GM18498 (cell line): ENCODE data around the gene THOC6.

Source experiments
- ATAC-seq: cut with Tn5 transposase; IDR thresholded peaks from one replicate; pipeline ENCODE4 v1.9.1; 2021; ENCODE audit warnings: mild to moderate bottlenecking, moderate library complexity; ENCODE audit not compliant: unreplicated experiment

THOC6 gene

DNA sequence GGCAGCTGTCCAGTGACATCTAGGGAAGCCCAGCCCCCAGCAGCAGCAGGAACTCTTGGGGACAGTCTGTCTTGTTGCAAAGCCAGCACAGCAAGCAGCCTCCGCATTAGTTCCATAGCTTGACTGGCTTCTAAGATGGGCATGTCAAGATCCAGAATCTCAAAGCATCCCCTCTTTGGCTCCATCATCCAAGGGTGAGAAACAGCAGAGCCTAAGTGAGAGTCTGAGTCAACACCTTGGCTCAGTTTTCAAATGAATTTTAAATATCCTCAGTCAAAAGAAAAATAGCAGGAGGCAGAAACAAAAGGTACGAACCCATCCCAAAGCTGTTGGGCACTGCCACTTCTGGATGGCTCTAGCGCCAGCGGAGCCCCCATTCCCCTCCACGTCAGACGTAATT is 8.9 kb upstream of the THOC6 start:
- no peak for ATAC-seq

DNA sequence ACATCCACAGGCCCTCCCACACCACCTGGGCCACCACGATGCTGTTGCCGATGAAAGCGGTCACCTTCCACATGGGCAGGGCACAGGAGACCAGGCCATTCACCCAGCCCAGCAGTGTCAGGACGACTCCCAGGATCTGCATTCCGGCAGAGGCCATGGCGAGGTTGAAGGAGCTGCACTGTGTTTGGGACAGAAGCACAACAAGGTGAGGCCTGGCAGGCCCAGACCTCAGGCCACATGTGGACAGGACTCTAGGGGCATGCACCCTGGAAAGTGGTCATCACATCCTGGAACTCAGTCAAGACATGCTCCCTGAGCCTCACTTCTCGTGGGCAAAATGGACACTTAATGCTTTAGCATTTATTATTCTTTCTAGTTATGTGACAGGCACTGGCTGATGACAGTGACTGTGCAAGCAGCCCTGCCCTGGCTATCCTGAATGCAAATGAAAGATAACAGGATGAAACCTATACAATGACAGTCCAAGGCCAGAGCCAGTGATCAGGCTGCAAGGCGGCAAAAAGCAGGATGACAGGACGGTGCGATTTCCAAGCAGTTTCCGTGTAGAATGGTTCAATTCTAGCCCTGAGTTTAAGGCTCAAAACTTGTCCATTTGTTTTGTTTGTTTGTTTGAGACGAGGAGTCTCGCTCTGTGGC is 7.8 kb upstream of the THOC6 start:
- ATAC-seq, result no peak

DNA sequence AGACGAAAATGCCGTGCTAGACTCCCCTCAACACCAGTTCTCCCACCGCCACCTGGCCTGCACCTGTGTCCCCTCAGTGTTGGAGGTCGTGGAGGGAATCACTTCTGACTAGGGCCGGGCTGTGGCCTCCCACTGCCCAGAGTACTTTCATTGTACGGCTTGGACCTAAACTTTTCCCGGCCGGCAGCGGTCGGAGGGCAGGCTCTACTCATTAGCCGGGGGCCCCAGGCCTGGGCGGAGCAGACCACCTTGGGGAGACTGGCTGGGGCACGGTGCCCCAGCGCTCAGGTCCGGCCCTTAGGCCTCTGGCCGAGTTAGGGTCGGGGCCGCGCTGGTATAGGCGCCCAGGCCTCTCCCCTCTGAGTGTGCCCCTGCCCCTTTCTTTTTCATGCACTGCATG is 6.5 kb upstream of the THOC6 start:
- no peak for ATAC-seq

DNA sequence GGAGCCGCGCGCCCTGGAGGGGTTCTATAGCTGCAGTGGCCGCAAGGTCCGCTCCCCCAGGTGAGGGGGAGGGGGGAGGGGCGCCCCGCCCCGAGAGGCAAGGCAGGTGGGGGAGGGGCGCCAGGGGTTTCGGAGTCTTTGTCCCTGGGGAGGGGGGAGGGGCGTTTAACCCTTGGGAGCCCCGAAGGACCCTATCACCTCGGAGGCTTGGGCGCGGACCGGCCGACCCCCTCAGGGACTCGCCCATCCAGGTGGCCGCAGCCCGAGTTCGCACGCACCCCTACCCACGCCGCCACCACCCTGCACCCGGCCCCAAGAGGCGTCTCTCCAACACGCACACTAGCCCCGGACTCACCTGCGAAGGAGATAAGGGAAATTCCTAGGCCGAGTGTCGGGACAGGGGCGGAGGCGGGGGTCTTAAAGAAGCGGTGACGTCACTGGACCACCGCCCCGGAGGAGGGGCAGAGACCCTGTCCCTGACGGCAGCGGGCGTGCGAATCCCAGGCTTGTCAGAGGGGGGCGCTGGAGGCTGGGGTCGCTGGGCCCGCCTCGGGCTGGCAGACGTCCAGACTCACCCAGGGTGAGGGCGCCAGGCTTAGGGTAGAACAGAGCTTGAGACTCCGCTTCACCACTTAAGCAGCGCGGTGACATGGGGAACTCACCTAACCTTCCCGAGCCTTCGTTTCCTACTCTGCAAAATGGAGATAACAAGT is 5.9 kb upstream of the THOC6 start, which contains the start of gene CLDN6:
Gene CLDN6 (minus strand): TSS at position 390 of the 713 bp plus-strand sequence. CDS start 2,162 bp downstream, outside the sequence.
- ATAC-seq, result no peak

DNA sequence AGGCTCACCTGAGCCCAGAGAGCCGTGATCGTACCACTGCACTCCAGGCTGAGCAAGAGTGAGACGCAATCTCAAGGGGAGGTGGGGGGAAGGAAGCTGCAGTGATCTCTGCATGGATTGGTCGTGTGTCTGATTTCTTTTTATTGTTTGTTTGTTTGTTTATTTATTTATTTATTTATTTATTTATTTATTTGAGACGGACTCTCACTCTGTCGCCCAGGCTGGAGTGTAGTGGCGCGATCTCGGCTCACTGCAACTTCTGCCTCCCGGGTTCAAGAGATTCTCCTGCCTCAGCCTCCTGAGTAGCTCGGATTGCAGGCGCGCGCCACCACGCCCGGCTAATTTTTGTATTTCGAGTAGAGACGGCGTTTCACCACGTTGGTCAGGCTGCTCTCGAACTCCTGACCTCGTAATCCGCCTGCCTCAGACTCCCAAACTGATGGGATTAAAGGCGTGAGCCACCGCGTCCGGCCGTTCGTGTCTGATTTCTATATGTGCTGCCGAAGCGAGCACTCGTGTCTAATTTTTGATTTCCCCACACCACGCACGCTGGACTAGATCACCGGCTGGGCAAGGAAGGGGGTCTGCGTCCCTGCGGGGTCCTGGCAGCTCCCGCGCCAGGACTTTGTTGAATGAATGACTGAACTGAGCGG is 4.1 kb upstream of the THOC6 start:
- no peak for ATAC-seq

DNA sequence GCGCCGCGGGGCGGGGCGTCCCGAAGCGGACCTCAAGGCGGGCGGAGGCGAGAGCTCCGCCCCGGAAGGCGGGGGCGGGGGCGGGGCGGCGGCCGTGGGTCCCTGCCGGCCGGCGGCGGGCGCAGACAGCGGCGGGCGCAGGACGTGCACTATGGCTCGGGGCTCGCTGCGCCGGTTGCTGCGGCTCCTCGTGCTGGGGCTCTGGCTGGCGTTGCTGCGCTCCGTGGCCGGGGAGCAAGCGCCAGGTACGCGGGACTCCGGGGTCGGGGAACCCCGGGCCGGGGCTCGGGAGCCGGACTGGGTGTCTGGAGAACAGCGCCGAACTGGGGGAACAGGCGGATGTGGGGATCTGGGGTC is 3.6 kb upstream of the THOC6 start, which contains the start of gene TNFRSF12A:
Gene TNFRSF12A (plus strand): TSS at position 122 of the 357 bp plus-strand sequence. CDS start 30 bp downstream, at position 152.
- no peak for ATAC-seq

DNA sequence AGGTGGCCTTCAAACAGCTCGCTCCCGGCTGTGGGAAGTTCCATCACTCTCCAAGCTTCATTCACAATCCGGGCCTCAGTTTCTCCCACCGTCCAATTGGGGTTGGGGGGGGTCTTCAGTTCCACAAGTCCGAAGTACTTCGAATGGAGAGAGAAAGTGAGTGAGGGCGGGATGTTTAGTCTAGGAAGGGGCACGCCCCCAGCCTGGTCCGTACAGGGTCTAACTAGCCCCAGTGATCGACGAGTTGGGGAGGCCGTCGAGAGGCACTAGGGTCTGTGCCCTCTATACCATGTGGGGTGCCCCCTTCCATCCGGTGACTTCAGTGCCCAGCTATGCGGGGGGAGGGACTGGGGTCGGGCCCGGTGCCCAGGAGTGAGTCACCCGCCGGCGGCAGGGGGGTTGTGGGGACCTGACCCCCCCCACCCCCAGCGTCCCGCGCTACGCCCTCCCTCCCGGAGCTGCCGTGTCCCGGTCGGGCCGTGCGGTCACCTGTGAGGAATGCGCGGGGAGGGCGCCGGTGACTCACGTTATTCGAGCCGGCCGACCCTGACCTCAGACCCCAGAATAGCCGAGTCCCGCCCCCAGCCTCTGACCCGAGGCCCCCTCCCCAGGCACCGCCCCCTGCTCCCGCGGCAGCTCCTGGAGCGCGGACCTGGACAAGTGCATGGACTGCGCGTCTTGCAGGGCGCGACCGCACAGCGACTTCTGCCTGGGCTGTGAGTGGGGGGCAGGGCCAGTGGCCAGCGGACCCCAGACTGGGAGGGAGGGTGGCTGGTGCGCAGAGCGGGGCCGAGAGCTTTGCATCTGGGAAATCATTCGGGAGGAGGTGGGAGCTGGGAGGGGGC is 3.0 kb upstream of the THOC6 start:
- ATAC-seq, result no peak

DNA sequence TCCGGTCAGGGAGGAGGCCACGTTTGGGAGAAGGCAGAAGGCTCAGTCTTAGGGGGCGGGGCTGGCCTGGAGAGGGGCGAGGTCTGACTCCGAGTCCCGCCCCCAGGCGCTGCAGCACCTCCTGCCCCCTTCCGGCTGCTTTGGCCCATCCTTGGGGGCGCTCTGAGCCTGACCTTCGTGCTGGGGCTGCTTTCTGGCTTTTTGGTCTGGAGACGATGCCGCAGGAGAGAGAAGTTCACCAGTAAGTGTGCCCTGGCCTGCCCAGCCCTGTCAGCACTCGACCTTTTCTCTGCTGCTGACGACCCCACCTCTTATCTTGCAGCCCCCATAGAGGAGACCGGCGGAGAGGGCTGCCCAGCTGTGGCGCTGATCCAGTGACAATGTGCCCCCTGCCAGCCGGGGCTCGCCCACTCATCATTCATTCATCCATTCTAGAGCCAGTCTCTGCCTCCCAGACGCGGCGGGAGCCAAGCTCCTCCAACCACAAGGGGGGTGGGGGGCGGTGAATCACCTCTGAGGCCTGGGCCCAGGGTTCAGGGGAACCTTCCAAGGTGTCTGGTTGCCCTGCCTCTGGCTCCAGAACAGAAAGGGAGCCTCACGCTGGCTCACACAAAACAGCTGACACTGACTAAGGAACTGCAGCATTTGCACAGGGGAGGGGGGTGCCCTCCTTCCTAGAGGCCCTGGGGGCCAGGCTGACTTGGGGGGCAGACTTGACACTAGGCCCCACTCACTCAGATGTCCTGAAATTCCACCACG is 2.2 kb upstream of the THOC6 start:
- ATAC-seq, result no peak

DNA sequence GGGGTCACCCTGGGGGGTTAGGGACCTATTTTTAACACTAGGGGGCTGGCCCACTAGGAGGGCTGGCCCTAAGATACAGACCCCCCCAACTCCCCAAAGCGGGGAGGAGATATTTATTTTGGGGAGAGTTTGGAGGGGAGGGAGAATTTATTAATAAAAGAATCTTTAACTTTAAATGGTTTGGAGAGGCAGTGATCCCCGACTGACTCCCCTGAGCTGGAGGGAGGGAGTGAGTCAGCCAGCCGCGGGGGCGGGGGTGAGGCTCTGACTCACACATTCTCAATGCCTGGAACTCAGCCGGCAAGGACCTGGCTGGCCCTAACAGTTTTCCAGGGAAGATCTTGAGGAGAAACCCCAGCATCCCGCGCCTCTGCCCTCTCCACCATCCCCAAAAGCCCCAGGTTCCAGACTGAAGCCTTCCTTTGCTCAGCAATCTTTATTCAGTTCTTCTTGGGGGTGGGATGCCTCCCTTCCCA is 1.6 kb upstream of the THOC6 start:
- ATAC-seq, result no peak

DNA sequence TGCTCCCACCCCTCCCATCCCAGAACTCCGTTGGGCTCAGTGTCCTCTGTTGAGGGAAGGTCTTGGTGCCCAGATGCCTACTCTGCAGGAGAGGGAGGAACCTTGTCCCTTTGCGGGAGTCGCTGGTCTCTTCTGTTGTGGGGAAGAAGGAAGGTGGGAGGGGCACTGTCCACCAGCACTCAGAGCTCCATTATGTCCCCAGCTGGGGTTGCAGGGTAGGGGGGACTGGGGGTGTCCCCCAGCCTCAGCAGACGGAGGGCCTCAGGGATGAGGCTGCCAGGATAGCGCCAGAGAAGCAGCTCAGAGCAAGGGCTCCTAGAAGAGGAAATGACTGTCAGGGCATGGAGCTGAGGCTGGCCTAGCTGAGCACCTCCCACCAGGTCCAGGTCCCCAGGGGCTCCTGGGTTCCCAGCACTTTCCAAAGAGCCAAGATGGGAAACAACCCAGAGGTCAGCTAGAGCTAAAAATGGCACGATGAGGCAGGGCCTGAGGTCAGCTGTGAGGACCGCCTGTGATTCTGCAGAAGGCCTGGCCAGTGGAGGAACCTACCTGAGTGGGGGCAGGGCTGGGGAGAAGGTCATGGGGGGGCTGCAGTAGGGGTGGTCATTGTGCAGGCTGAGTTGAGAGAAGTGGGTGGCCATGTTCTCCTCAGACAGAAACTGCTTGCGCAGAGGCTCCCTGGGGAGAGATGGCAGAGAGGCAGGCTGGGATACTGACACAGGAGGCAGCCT is 986 bp upstream of the THOC6 start:
- no peak for ATAC-seq

DNA sequence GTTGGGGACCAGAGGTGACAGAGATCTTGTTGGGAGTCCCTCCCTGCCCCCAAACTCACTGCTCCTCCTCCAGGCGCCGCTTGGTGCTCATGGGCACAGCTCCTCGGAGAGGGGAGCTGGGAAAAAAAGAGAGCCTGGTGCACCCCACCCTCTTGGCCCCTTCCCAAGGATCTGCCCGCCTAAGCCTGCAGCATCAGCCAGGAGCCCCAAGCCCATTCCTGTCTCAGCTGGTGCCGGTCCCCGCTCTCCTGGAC is 493 bp upstream of the THOC6 start:
- peak; percentile 1 for ATAC-seq

DNA sequence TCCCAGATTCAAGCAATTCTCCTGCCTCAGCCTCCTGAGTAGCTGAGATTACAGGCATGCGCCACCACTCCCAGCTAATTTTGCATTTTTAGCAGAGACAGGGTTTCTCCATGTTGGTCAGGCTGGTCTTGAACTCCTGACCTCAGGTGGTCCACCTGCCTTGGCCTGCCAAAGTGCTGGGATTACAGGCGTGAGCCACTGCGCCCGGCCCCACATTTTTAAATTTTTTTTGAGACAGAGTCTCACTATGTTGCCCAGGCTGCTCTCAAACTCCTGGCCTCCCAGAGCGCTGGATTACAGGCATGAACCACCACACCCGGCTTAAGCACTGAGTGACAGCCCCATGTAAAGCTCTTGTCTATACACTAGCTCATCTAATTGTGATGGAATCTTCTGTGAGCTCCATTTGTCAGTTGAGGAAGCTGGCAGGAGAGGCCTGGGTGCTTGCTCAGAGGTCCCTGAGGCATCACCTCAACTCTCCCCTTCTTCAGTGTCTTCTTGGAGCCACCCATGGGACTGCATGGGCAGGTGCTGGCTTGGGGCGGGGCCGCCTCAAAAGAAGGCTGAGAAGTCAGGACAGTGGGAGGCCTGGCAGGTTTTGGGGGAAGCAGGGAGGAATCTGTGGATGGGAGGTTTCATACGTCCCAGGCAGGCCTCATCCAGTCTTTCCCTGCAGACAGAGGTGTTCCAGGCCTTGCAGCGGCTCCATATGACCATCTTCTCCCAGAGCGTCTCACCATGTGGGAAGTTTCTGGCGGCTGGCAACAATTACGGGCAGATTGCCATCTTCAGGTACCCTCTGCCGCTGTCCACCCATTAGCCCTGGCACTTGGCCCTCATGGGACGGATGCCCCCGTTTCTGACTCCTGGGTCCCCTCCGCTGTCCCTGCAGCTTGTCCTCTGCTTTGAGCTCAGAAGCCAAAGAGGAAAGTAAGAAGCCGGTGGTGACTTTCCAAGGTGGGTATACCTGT is 1.5 kb downstream of the THOC6 start:
- no peak for ATAC-seq

DNA sequence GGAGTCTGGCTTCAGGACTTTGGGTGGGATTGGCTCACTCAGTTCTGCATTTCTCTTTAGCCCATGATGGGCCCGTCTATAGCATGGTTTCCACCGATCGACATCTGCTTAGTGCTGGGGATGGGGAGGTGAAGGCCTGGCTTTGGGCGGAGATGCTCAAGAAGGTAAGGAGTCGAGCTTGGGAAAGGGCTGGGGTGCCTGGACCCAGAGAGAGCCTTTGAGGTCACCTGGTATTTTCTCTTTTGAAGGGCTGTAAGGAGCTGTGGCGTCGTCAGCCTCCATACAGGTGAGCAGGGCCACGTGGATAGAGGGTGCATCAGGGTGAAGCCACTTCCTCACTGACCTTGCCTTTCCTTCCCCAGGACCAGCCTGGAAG is 2.2 kb downstream of the THOC6 start:
- no peak for ATAC-seq

DNA sequence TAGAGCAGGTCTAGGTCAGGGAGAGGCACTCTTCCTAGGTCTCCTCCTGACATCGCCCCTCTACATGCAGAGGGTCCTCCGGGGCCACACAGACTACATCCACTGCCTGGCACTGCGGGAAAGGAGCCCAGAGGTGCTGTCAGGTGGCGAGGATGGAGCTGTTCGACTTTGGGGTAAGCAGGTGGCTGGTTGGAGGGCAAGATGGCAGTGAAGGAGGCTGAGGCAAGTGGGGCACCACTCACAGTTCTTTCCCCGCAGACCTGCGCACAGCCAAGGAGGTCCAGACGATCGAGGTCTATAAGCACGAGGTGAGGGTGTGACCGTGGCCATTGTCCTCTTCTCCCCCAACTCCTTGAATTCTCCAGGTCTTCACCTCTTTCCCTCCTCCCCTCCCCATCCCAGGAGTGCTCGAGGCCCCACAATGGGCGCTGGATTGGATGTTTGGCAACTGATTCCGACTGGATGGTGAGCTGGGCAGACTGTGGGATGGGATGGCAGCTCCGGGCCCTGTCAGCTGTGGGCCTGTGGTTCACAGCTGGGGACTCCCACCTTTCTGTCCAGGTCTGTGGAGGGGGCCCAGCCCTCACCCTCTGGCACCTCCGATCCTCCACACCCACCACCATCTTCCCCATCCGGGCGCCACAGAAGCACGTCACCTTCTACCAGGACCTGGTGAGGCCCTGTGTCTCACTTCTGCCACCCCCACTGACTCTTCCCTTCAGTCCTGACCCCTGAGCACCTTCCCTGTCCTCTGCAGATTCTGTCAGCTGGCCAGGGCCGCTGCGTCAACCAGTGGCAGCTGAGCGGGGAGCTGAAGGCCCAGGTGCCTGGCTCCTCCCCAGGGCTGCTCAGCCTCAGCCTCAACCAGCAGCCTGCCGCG is 3.0 kb downstream of the THOC6 start:
- no peak for ATAC-seq

DNA sequence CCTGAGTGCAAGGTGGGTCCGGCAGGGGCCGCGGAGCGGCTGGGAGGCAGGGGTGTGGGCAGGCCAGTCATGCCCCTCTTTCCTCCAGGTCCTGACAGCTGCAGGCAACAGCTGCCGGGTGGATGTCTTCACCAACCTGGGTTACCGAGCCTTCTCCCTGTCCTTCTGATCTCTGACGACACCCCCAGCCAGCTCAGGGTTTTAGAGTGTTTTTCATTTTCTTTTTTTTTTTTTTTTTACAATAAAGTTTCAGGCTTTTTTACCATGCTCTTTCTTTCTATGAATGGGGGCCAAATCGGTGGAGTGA is 3.6 kb downstream of the THOC6 start:
- ATAC-seq, result no peak

DNA sequence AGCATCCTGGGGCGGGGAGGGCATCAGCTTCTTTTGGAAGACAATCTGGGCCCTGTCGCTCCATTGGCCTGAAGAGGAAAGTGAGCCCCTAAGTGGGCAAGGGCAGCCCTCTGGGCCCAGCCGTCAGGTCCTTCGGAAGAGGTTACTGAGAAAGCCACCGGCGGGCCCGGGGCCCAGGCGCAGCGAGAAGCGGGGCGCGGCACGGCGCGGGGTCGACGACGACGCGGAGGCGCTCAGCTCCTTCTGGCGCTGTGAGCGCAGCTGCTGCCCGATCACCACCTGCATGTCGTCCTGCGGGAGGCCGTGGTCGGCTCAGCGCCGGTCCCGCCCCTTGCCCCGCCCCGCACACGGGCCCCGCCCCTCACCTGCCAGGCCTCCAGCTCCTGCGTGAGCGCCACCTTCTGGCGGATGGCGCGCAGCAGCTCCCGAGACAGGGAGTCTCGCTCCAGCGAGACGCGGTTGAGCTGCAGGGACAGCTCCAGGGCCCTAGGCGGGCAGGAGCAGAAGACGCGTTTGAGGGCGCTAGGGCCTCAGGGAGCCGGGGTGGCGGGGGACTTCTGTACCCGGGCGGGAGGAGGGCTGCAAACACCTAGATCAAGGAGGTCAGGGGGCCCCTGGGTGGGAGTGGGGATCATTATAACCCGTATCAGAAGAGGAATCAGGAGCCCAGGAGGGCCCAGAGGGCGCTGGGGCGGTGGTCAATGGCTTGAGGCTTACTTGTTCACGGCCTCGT is 4.3 kb downstream of the THOC6 start:
- ATAC-seq, result peak; percentile 31

DNA sequence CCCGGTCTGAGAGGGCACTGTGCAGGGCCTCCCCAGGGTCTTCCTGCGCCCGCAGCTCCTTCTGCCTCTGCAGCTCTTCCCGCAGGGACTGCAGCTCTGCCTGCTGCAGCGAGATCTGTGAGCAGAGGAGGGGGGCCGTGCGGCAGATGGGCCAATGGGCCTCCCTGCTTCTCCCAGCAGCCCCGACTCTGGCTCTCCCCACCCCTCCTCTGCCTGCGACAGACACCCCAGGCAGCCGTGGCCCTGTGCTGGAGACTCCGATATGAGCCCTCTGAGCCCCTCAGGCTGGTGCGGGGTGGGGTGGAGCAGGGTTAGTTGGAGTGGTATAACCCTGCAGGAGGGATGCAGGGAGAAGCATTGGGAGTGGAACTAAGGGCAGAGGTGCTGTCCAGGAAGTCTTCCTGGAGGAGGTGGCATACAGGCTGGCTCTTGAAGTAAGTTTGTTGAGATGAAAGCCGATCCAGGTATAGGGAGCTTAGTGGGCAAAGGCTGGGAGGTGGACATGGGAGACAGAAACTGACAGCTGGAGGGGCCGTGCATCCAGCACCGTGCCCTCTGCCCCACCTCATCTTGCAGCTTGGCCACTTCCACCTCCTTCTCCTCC is 5.0 kb downstream of the THOC6 start:
- no peak for ATAC-seq
